ENCODE data around the gene FTHL17.

The FTHL17 gene

GRCh38 chrX:31036895-31037294 is 34.9 kb downstream of the FTHL17 start:
- Histone ChIP-seq H3K9me3 (no peaks in the 10 kb centered on the region), H3K4me3 (ENCODE audit: low read depth, low read length) (no peak overlapping the region), H3K36me3 (no peaks in the 10 kb centered on the region), H3K4me1 (no peaks in the 10 kb centered on the region), H3K27me3 (no peaks in the 10 kb centered on the region)
- peak; percentile 48 for DNase-seq
- TF ChIP-seq CTCF (IDR thresholded peaks at IDR 0.05; ENCODE audit: low read depth, low read length): peak; percentile 73

DNA sequence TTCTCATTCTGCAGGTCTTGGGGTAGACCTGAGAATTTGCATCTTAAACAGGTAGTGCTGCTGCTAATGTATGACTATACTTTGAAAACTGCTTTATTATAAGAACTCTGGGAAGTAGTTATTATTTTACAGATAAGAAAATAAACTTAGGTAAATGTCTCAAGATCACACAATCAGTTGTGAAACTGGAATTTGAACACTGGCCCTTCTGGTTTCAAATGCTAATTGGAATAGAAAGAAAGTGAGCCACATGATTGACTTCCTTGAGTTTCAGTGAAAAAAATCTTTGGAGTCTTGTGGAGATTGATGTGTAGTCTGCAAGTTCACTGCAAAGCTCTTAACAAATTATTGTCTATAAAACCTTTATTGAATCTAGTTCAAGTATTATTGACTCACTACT is 44.5 kb downstream of the FTHL17 start:
- TF ChIP-seq CTCF (IDR thresholded peaks at IDR 0.05; ENCODE audit: low read depth, low read length): no peak
- no peaks in the 10 kb centered on the region for H3K27me3 ChIP-seq
- H3K36me3 ChIP-seq: no peaks in the 10 kb centered on the region
- H3K4me1 ChIP-seq: no peaks in the 10 kb centered on the region
- no peak overlapping the region for H3K4me3 ChIP-seq (ENCODE audit: low read depth, low read length)
- DNase-seq: no peak
- no peaks in the 10 kb centered on the region for H3K9me3 ChIP-seq

GRCh38 chrX:31024866-31025265 is 47.0 kb downstream of the FTHL17 start:
- no peak for TF ChIP-seq CTCF (IDR thresholded peaks at IDR 0.05; ENCODE audit: low read depth, low read length)
- H3K27me3 ChIP-seq: no peaks in the 10 kb centered on the region
- no peak overlapping the region for H3K4me3 ChIP-seq (ENCODE audit: low read depth, low read length)
- DNase-seq: no peak
- no peaks in the 10 kb centered on the region for H3K36me3 ChIP-seq
- no peaks in the 10 kb centered on the region for H3K4me1 ChIP-seq
- H3K9me3 ChIP-seq: no peaks in the 10 kb centered on the region

- no peak for DNase-seq
Observed at GRCh38 chrX:31021537-31021936, 50.3 kb downstream of the FTHL17 start.

More at GRCh38 chrX:31021537-31021936, 50.3 kb downstream of the FTHL17 start:
- H3K36me3 ChIP-seq: no peaks in the 10 kb centered on the region
- no peaks in the 10 kb centered on the region for H3K27me3 ChIP-seq
- H3K4me3 ChIP-seq (ENCODE audit: low read depth, low read length): no peak overlapping the region
- no peaks in the 10 kb centered on the region for H3K4me1 ChIP-seq
- no peak for TF ChIP-seq CTCF (IDR thresholded peaks at IDR 0.05; ENCODE audit: low read depth, low read length)
- no peaks in the 10 kb centered on the region for H3K9me3 ChIP-seq
